Jurkat, Clone E6-1 (cell line): ENCODE data around the gene ZNF462.
A peak's percentile ranks its signal among the peaks of the same experiment; 100 is the strongest.

Experiments used
- DNase-seq: peaks from one replicate; pipeline ENCODE4 v3.0.0-alpha.2; 2011; ENCODE audit warnings: low read depth, low spot score
- H3K4me3 ChIP-seq: 2 replicates; pipeline ENCODE4 v1.5.1; 2011; ENCODE audit warnings: mild to moderate bottlenecking, low read length, control low read depth, moderate library complexity

Gene ZNF462

GRCh38 chr9:107025260-107026035, 162.5 kb downstream of the ZNF462 start:
- no peak overlapping the region for H3K4me3 ChIP-seq
- DNase-seq = no peak

GRCh38 chr9:107029146-107029545, 166.2 kb downstream of the ZNF462 start:
- DNase-seq = no peak
- H3K4me3 ChIP-seq = no peak overlapping the region

GRCh38 chr9:107033966-107034365, 171.0 kb downstream of the ZNF462 start:
- H3K4me3 ChIP-seq = no peak overlapping the region
- peak; percentile 89 for DNase-seq

- H3K4me3 ChIP-seq = no peak overlapping the region
- no peak for DNase-seq
These were observed 171.9 kb downstream of the ZNF462 start for GRCh38 chr9:107034831-107035230.

- H3K4me3 ChIP-seq = no peak overlapping the region
- DNase-seq = no peak
These were observed 173.4 kb downstream of the ZNF462 start for GRCh38 chr9:107036367-107036766.

GRCh38 chr9:107039542-107039941, 176.6 kb downstream of the ZNF462 start:
- no peak for DNase-seq

GRCh38 chr9:107042606-107043005, 179.6 kb downstream of the ZNF462 start:
- no peak overlapping the region for H3K4me3 ChIP-seq
- no peak for DNase-seq

More at GRCh38 chr9:107039542-107039941, 176.6 kb downstream of the ZNF462 start:
- H3K4me3 ChIP-seq = no peak overlapping the region

GRCh38 chr9:107043886-107044285, 180.9 kb downstream of the ZNF462 start:
- peak; percentile 35 for DNase-seq
- no peak overlapping the region for H3K4me3 ChIP-seq

- DNase-seq = no peak
- no peak overlapping the region for H3K4me3 ChIP-seq
These were observed 181.9 kb downstream of the ZNF462 start for GRCh38 chr9:107044872-107045271.

- no peak overlapping the region for H3K4me3 ChIP-seq
- DNase-seq = no peak
These were observed 183.7 kb downstream of the ZNF462 start for GRCh38 chr9:107046692-107047091.

GRCh38 chr9:107049046-107049802, 186.3 kb downstream of the ZNF462 start:
- H3K4me3 ChIP-seq = no peak overlapping the region

GRCh38 chr9:107049803-107050184, 186.8 kb downstream of the ZNF462 start:
- H3K4me3 ChIP-seq = no peak overlapping the region
- no peak for DNase-seq

More at GRCh38 chr9:107049046-107049802, 186.3 kb downstream of the ZNF462 start:
- no peak for DNase-seq

GRCh38 chr9:107051392-107051791, 188.4 kb downstream of the ZNF462 start:
- no peak overlapping the region for H3K4me3 ChIP-seq
- no peak for DNase-seq

GRCh38 chr9:107054146-107054545, 191.2 kb downstream of the ZNF462 start:
- no peak overlapping the region for H3K4me3 ChIP-seq
- no peak for DNase-seq

- no peak for DNase-seq
- H3K4me3 ChIP-seq = no peak overlapping the region
These were observed 196.3 kb downstream of the ZNF462 start for GRCh38 chr9:107059220-107059619.

- no peak for DNase-seq
These were observed 197.1 kb downstream of the ZNF462 start for GRCh38 chr9:107060062-107060461.

More at GRCh38 chr9:107060062-107060461, 197.1 kb downstream of the ZNF462 start:
- H3K4me3 ChIP-seq = no peak overlapping the region
